ENCODE results near the gene PIM3.
"Not testable (repeated sequence)": the region's sequence is repeated elsewhere in the genome, so short reads cannot be mapped to it uniquely, and the experiment has no call there.

Gene PIM3

GRCh38 chr22:49968313-49968830 lies 7.8 kb downstream of the PIM3 start:
- no peak for DNase-seq (ENCODE audit: low spot score)

GRCh38 chr22:49968831-49969661 lies 8.5 kb downstream of the PIM3 start:
- no peak for DNase-seq (ENCODE audit: low spot score)

DNA sequence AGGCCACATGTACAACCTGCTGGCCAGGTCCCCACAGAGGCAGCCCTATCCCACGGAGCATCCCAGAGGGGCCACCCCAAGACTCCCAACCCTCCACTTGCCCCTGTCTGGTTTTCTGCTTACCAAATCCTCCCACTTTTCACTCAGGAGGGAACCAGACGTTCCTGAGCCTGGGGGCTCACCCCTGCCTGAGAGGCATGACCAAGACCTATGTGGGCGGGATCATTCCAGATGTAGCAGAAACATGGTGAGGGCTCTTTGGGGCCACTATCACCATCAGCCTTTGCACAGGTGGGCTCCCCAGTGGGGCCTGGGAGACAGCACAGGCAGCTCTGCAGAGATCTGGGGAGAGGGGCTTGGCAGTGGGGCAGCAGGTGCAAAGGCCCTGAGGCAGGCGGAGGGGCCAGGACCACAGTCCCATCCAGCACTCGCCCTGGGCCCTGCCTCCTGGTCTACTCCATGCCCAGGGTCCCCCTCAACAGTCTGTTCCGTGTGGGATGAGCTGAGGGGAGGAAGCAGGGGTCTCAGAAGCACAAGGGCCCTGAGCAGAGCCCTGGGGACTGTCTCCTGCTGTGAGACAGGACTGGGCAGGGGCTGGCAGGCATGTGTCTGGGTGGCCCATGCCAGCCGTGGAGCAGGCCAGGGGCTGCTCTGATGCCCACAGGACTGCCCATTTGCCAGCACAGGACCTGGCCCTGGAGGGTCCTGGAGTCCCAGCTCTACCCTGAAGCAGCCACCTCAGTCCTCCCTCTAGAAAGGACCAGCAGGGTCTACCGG lies 9.4 kb downstream of the PIM3 start:
- no peak for DNase-seq (ENCODE audit: low spot score)

DNA sequence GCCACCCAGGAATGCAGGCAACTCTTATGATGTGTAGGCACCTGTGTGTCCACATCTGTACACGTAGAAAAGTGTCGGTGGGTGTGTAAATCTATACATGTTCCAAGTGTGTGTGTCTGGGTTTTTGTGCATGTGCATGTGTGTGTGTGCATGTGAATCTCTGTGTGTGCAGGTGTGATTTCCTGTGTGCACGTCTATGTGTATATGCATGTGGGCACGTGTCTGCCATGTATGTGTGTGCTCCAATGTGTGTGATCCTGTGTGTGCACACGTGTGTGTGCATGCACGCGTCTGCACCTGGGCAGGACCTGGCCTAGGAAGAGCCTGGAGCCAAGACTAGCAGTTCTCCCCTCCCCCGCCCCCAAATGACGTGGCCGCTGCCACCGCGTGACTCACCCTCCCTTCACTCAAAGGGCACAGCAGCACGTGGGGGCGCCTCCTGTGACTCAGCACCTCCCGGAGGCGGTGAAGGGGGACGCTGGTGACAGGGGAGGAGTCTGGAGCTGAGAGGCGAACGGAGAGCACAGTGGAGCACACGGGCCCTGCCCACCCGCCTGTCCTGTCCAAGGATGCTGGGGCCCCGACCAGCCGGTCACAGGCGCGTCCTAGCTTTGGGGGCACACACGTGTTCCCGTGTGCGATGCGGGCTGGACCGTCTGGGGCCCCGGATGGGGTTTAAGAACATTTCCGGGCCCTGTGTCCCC lies 10.1 kb downstream of the PIM3 start:
- DNase-seq (ENCODE audit: low spot score): peak; percentile 95

DNA sequence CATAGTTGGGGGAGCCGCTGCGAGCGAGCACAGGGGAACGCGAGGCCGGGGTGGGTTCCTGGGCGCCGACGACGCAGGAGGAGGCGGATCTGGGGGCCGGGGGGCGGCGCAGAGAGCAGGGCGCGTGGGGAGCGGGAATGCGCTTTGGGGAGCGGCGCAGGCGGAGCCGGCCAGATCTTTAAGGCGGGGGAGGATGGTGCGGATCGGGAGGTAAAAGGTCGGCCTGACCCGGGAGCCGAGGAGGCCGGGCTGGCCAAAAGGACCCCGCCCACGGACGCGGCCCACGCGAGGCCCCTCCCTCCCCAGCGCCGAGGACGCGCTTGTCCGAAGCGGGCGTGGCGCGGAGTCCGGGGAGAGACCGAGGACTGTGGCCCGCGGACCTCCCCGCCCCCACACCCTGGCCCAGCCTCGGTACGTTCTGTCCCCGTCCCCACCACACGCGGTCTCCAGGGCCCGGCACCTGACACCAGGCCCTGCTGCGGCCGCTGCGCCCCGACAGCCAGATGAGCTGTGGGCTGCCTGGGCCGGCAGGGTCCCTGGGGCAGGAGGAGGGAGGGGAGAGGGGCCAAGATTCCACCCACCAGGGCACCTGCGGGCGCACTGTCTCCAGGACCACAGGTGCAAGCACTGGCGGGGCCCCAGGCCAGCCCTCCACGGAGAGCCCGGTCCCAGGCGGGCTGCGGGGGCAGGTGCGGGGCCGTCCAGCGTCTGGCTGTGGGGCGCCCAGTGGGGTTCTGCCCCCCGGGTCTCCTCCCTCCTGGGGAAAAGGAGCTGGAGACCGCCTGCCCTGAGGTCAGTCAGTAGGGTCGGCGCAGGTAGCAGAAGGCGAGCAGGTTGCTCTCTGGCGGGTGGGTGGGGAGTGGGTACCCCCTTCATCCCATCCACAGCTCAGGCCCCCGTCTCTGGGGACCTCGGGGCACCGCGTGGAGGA lies 10.9 kb downstream of the PIM3 start:
- peak; percentile 86 for DNase-seq (ENCODE audit: low spot score)

GRCh38 chr22:49972163-49973017 lies 11.8 kb downstream of the PIM3 start:
- no peak for DNase-seq (ENCODE audit: low spot score)

- no peak for DNase-seq (ENCODE audit: low spot score)
Observed at GRCh38 chr22:49973018-49973961, 12.7 kb downstream of the PIM3 start.

GRCh38 chr22:49975543-49976389 lies 15.2 kb downstream of the PIM3 start:
- no peak for DNase-seq (ENCODE audit: low spot score)

DNA sequence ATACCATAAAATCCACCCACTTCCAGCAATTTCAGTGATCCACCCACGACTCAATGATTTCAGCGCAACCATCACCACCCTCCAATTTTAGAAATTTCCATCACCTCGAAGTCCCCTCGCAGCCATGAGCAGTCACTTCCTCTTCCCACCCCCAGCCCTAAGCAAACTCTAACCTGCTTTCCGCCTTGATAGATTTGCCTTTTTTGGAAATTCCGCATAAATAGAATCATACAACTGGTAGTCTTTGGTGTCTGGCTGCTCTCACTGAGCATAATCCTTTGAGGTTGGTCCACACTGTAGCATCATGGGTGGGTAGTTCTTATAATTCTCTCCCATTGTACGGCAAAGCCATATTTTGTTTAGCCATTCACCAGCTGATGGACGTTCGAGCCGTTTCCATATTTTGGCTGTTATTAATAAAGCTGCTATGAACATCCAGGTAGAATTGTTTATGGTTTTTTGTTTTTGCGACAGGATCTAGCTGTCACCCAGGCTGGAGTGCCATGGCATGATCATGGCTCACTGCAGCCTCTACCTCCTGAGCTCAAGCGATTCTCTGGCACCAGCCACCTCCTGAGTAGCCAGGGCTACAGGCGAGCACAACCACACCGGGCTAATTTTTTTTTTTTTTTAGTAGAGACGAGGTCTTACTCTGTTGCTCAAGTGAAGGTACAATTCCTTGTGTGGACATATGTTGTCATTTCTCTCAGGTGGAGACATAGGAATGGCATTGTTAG lies 16.0 kb downstream of the PIM3 start:
- no peak for DNase-seq (ENCODE audit: low spot score)

GRCh38 chr22:49977578-49977977 lies 17.0 kb downstream of the PIM3 start:
- no peak for DNase-seq (ENCODE audit: low spot score)

- peak; percentile 51 for DNase-seq (ENCODE audit: low spot score)
Observed at GRCh38 chr22:49979587-49980264, 19.2 kb downstream of the PIM3 start.

DNA sequence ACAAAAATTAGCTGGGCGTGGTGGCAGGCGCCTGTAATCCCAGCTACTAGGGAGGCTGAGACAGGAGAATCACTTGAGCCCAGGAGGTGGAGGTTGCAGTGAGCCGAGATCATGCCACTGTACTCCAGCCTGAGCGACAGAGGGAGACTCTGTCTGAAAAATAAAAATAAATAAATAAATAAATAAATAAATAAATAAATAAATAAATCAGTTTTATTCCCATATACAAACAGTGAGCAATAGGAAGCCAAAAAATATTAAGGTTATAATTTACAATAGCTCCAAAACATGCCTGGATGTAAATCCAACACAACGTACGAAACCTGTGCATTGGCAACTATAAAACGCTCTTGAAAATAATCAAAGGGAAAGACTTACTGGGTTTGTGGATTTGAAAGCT lies 21.2 kb downstream of the PIM3 start:
- not testable (repeated sequence) for DNase-seq (ENCODE audit: low spot score)

DNA sequence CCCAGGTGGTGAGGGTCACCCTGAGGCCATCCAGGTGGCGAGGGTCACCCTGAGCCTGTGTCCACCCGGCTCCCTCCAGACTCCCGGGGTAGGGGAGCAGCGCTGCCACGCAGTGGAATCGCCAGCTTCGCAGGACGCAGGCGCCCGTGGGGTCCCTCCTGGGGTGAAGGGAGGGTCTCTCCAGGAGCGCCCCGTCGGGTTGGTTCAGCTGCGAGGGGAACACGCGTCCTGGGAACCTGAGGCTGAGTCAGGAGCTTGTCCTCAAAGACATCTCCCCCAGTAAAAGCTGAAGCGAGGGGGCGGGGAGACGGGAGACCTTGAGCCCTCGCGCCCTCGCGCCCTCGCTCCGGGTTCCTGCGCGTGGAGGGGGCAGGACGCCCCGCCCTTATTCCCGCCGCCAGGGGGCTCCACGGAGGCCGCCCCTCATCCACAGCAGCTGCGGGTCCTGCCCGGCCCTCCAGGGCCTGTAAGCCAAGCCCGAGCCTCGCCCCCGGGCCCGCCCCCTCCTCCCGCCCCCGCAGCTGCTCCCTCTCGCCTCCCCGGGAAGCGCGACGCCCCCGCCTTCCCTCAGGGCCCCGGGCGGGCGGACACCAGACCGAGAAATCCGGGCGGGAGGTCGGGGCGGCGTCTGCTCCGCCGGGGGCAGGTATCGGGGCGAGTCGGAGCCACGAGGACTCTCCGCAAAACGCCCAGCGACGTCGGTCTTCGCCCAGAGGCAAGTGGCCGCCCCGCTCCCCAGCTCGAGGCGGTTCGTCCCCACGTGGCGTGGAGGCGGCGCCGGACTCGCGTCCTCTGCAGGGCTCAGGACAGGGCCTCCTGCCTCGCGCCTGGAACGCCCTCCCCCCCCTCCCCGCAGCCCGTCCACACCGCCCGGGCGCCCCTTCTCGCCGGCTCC lies 22.8 kb downstream of the PIM3 start:
- DNase-seq (ENCODE audit: low spot score): no peak

DNA sequence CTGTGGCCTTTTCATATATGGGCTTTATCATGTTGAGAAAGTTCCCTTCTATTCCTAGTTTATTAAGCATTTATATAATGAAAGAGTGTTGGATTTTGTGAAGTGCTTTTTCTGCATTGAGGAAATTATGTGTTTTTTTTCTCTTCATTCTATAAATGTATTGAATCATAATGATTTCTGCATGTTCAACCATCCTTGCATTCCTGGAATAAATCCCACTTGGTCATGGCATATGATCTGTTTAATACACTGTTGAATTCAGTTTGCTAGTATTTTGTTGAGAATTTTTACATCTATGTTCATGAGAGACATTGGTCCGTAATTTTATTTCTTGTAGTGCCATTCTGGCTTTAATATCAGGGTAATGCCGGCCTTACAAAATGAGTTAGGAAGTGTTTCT lies 25.8 kb downstream of the PIM3 start:
- DNase-seq (ENCODE audit: low spot score): no peak

GRCh38 chr22:49989826-49990225 lies 29.3 kb downstream of the PIM3 start:
- not testable (repeated sequence) for DNase-seq (ENCODE audit: low spot score)

DNA sequence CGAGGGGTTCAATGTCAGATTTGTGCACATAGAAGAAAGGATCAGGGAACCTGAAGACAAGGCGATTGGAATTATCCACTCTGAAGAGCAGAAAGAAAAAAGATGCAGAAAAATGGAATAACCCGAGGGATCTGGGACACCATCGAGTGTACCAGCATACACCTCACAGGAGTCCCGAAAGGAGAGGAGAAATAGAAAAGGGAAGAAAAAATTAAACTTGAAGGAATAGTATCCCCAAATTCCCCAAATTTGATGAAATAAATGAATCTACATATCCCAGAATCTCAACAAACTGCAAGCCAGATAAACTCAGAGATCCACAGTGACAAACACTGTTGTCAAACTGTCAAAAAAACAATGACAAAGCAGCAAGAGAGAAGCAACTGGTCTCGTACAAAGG lies 30.6 kb downstream of the PIM3 start:
- no peak for DNase-seq (ENCODE audit: low spot score)

Measured in GM03348 (cell line).